ENCODE data around the gene DEPP1. TPM values are rescaled to one million over a fixed set of nuclear protein-coding genes. Genes with fewer than 3 reads are reported as not detected.

The DEPP1 gene
- total and polyA plus RNA-seq, 10 of the 15 experiments (the other 5 are each of a cell fraction or from before 2014, with no cell fraction given): 1.7 to 12.1 (median 7.3) TPM

GRCh38 chr10:44974628-44975430 is 3.8 kb downstream of the DEPP1 start (continued):
- TF ChIP-seq CHD2 (IDR thresholded peaks at IDR 0.05; ENCODE audit: borderline replicate concordance, low read depth, low read length) (0 out of 2 replicates have a peak, but pooled peaks have one; percentile 39), RB1 (IDR thresholded peaks at IDR 0.05; ENCODE audit: borderline replicate concordance) (peak; percentile 59; the same call in 1 of the 2 replicates), WRNIP1 (IDR thresholded peaks at IDR 0.05; ENCODE audit: borderline replicate concordance, low read depth, low read length) (no peak), STAT3 (IDR thresholded peaks at IDR 0.05; ENCODE audit: low read depth, low read length) (no peak), SIN3A (IDR thresholded peaks at IDR 0.05; ENCODE audit: low read depth, low read length) (no peak), IRF5 (IDR thresholded peaks at IDR 0.05; ENCODE audit: borderline replicate concordance) (no peak), MXI1 (IDR thresholded peaks at IDR 0.05; ENCODE audit: low read depth, low read length) (0 out of 2 replicates have a peak, but pooled peaks have one; percentile 17), STAT1 (conservative IDR thresholded peaks at IDR 0.05) (peak; percentile 88; the same call in 1 of the 2 replicates)
- TF ChIP-seq, protein P1, sequence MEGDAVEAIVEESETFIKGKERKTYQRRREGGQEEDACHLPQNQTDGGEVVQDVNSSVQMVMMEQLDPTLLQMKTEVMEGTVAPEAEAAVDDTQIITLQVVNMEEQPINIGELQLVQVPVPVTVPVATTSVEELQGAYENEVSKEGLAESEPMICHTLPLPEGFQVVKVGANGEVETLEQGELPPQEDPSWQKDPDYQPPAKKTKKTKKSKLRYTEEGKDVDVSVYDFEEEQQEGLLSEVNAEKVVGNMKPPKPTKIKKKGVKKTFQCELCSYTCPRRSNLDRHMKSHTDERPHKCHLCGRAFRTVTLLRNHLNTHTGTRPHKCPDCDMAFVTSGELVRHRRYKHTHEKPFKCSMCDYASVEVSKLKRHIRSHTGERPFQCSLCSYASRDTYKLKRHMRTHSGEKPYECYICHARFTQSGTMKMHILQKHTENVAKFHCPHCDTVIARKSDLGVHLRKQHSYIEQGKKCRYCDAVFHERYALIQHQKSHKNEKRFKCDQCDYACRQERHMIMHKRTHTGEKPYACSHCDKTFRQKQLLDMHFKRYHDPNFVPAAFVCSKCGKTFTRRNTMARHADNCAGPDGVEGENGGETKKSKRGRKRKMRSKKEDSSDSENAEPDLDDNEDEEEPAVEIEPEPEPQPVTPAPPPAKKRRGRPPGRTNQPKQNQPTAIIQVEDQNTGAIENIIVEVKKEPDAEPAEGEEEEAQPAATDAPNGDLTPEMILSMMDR (IDR thresholded peaks at IDR 0.05 in 2 of 3, conservative IDR thresholded peaks at IDR 0.05 in 1 of 3; ENCODE audit: control insufficient read depth in 2 of 3, extremely low read depth in 1 of 3, insufficient read depth in 1 of 3, low read depth in 3 of 3, low read length in 3 of 3): peak; percentile 78 to 95 (median 94); a peak in 5 of 6 replicates
- TF ChIP-seq, protein P2, sequence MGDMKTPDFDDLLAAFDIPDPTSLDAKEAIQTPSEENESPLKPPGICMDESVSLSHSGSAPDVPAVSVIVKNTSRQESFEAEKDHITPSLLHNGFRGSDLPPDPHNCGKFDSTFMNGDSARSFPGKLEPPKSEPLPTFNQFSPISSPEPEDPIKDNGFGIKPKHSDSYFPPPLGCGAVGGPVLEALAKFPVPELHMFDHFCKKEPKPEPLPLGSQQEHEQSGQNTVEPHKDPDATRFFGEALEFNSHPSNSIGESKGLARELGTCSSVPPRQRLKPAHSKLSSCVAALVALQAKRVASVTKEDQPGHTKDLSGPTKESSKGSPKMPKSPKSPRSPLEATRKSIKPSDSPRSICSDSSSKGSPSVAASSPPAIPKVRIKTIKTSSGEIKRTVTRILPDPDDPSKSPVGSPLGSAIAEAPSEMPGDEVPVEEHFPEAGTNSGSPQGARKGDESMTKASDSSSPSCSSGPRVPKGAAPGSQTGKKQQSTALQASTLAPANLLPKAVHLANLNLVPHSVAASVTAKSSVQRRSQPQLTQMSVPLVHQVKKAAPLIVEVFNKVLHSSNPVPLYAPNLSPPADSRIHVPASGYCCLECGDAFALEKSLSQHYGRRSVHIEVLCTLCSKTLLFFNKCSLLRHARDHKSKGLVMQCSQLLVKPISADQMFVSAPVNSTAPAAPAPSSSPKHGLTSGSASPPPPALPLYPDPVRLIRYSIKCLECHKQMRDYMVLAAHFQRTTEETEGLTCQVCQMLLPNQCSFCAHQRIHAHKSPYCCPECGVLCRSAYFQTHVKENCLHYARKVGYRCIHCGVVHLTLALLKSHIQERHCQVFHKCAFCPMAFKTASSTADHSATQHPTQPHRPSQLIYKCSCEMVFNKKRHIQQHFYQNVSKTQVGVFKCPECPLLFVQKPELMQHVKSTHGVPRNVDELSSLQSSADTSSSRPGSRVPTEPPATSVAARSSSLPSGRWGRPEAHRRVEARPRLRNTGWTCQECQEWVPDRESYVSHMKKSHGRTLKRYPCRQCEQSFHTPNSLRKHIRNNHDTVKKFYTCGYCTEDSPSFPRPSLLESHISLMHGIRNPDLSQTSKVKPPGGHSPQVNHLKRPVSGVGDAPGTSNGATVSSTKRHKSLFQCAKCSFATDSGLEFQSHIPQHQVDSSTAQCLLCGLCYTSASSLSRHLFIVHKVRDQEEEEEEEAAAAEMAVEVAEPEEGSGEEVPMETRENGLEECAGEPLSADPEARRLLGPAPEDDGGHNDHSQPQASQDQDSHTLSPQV (IDR thresholded peaks at IDR 0.05): 0 out of 2 replicates have a peak, but pooled peaks have one; percentile 49
